ENCODE data around the gene PLD5. TPM values are rescaled to one million over a fixed set of nuclear protein-coding genes. Genes with fewer than 3 reads are reported as not detected.

Gene PLD5
- total RNA-seq, result 0.27 TPM

DNA sequence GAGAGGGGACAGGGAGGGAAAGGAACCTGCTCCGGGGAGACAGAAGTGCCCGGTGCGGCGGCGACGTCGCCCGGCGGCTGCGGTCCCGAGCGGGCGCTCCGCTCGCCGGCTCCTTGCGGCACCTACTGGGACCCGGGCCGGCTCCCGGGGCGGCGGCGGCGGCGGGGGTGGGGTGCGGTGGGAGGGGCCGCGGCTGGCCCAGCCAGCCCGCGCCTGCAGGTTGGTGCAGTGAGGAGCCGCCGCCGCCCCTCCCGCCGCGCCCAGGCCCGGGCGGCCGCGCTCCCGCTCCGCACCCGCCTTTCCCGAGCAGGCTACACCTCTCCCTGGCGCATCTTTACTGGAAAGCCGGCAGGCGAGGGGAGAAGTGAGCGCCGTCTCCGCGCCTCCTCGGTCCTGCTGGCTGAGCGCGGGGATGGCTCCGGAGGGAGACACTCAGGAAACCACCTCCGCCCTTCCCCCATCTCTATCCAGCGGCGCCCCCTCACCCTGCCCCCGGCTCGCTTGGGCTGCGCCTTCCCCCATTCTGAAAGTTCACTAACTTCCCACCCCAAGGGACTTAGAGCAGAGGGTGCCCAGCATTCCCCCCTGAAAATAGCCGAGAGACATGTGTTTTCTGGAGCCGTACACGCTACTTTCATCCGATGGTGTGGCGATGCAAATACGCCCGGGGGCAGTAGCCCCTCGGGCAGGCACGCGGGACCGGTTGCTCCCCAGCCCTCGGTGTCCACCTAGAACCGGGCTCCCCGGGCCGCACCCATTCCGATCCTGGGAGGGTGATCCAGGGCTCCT, at the start of gene PLD5:
PLD5 (minus strand) TSS at position 127 of the 789 bp plus-strand sequence.
- intact Hi-C loops (cut with DNase I), result no loop called here
- peak; percentile 45 for ATAC-seq
- DNase-seq (ENCODE audit: low spot score), result no peak

DNA sequence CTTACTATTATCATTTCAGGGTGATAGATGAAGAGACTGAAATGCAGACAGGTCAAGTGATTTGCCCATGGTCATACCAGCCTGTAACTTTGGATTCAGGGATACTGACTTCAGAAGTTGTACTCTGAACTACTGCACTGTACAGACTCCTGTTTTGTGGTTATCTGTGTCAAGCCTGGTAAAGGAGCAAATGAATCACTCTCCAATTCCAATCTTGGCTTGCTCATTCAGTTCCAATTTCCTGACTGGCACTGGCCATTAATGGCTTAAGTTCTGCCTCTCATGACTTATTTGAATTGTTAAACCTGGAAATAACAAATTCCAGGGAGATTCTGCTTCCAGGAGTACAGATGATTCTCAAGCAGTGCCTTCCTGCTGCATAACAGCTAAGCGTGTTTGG, 45.4 kb upstream of the PLD5 start:
- no peak for ATAC-seq
- intact Hi-C loops (cut with DNase I), result no loop called here
- DNase-seq (ENCODE audit: low spot score), result no peak

DNA sequence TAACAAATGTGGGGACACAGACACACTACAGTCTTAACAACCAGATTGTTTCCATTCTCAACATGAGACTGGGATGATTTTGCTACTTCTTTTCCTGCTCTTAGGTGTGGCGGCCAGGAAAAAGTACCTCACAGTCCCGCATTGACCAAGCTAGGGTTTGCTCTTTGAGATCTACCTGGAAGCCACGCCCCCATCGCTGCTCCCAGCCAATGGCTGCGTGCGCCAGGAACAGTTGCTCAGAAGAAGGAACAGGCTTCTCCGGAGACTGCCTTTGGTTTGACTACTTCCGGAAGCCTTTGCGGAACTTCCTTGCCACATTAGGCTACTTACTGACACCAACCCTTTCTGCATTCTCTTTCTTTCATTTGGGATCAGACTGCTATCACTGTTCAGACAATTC, 44.2 kb upstream of the PLD5 start:
- DNase-seq (ENCODE audit: low spot score) (no peak), ATAC-seq (no peak)
- intact Hi-C loops (cut with DNase I), result no loop called here

- ATAC-seq (no peak), DNase-seq (ENCODE audit: low spot score) (no peak)
- intact Hi-C loops (cut with DNase I), result no loop called here
Measured at GRCh38 chr1:242567596-242567995, 43.1 kb upstream of the PLD5 start.

GRCh38 chr1:242556759-242557158, 32.3 kb upstream of the PLD5 start:
- DNase-seq (ENCODE audit: low spot score) (no peak), ATAC-seq (no peak)
- intact Hi-C loops (cut with DNase I), result no loop called here

GRCh38 chr1:242556276-242556675, 31.8 kb upstream of the PLD5 start:
- ATAC-seq, result no peak
- intact Hi-C loops (cut with DNase I), result no loop called here
- no peak for DNase-seq (ENCODE audit: low spot score)

DNA sequence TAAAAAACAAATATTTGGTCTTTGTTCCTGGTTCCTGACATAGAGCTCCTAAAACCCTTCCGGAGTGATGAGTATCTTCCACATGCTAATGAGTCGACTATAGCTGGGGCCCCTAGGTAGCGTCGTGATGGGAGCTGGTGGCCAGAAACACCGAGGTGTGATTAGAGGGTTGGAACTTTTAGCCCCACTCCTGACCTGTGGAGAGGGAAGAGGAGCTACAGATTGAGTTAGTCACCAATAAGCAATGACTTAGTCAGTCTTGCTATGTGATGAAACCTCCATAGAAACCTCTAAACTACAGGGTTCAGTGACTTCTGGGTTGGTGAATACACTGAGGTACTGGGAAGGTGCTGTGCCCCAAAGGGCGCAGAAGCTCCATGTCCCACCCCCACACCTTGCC, 30.1 kb upstream of the PLD5 start:
- no peak for ATAC-seq
- DNase-seq (ENCODE audit: low spot score), result no peak

GRCh38 chr1:242546849-242547729, 22.6 kb upstream of the PLD5 start:
- DNase-seq (ENCODE audit: low spot score), result no peak
- intact Hi-C loops (cut with DNase I), result no loop called here

More for the DNA sequence above, 30.1 kb upstream of the PLD5 start:
- intact Hi-C loops (cut with DNase I), result no loop called here

DNA sequence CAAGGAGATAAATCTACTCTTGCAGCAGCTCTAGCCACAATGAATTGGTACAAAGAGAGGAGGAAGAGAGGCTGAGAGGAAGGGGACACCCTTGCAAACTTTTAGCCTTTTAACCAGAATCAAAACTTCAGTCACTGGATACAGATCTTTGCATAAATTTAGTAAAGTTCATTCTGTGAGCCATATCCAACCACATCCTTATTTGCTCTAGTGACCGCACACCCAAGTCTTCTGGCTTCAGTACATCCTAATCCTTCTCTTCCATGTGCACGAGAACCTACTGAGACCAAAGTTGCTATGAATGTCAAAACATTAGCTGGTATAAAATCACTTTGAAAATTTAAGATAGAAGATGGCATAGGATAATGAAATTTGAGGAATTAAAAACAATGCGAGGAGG, 21.9 kb upstream of the PLD5 start:
- ATAC-seq (no peak), DNase-seq (ENCODE audit: low spot score) (no peak)
- intact Hi-C loops (cut with DNase I), result no loop called here

More at GRCh38 chr1:242546849-242547729, 22.6 kb upstream of the PLD5 start:
- no peak for ATAC-seq

DNA sequence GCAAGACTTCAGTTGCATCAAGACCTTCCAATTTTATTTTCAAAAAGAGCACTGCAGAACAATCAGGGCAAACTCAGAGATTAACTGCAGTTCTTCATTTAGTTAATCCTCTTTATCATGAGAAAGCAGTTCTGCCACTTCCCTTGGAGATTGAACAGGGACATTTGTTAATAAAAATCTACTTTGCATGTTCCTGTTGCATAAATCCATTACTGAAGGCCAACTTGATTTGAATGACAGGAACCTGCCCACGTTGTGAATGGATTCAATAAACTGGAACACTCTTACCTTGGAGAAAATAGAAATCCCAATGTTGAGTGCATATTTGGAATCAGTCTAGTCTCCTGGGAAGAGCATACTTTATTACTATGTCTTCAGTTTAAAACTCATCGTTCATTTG, 19.6 kb upstream of the PLD5 start:
- intact Hi-C loops (cut with DNase I), result no loop called here

GRCh38 chr1:242542271-242542670, 17.8 kb upstream of the PLD5 start:
- no peak for DNase-seq (ENCODE audit: low spot score)
- ATAC-seq, result no peak
- intact Hi-C loops (cut with DNase I), result no loop called here

More for the DNA sequence above, 19.6 kb upstream of the PLD5 start:
- DNase-seq (ENCODE audit: low spot score), result no peak
- ATAC-seq, result no peak

- no peak for ATAC-seq
- DNase-seq (ENCODE audit: low spot score), result no peak
- intact Hi-C loops (cut with DNase I), result no loop called here
Measured at GRCh38 chr1:242535986-242536385, 11.5 kb upstream of the PLD5 start.

GRCh38 chr1:242534753-242535152, 10.3 kb upstream of the PLD5 start:
- DNase-seq (ENCODE audit: low spot score) (no peak), ATAC-seq (no peak)
- intact Hi-C loops (cut with DNase I), result no loop called here

DNA sequence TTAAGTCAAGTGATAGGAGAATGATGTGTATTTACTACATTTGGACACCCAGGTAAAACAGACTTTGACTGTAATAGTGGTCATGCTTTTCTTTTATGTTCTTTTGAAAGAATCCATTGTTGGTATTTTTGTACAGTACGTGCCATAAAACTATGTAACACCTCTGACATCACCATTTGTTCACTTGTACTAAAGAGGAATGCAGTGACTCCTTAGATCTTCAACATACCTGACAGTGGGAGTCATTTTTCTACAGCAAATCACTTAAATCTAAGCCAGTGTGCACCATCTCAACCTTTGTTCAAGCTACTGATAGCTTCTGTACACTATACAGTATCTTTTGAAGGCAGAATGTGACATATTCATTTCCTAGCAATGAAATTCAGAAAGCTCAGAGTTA, 6.3 kb upstream of the PLD5 start:
- intact Hi-C loops (cut with DNase I), result no loop called here
- ATAC-seq (no peak), DNase-seq (ENCODE audit: low spot score) (no peak)

DNA sequence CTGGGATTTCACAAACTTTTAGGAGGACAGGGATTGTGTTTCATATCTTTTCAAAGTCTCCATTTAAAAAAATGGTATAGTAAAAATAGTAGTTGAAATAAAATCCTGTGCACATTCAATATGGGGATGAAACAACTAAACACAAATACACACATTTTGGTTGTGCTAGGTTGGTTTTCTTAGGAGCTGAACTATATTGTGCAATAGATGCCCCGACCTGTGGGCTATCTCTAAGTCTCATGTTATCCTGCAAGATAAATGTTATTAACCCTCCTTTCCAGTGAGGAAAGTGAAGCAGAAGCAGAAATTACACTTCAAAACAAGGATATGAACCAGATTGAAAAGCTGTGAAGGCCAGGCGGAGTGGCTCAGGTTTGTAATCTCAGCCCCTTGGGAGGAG, 1.3 kb upstream of the PLD5 start:
- intact Hi-C loops (cut with DNase I), result no loop called here
- no peak for ATAC-seq

GRCh38 chr1:242525360-242525722, 844 bp upstream of the PLD5 start:
- no peak for ATAC-seq
- DNase-seq (ENCODE audit: low spot score), result no peak
- intact Hi-C loops (cut with DNase I), result no loop called here

More for the DNA sequence above, 1.3 kb upstream of the PLD5 start:
- no peak for DNase-seq (ENCODE audit: low spot score)

GRCh38 chr1:242523719-242524570, 552 bp downstream of the PLD5 start:
- ATAC-seq, result peak; percentile 53
- intact Hi-C loops (cut with DNase I), result no loop called here

DNA sequence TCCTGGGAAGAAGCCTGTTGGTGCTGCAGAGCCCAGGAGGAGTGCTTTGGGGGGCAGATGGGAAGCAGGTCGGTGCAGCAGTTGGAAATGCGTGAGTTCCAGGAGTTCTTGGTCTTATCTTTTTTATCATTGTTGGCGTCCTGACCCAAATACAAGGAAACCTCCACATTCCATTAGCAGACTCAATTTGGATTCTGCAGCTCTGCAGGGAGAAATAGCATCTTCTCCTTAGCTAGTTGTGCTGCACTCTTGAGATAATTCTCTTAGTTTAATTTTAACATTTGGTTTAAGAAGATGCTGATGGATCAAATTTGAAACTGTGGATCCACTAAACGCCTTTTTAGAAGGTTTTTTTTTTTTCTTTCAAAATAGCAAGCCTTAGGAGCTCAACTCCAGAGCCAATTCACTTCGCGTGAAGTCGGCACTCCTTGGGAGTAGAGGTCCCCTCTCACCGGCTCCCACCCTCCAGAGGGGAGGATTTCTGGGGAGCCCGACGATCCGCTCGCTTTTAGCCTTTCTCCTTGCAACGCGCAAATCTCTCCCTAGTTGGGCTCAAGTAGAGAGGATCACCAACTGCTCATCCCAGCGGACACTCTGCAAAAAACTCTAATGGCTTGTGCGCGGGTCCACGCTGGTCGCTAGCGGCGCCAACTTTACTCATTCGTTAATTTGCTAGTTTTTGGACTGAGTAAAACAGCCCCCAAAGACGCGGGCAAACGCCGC, 1.3 kb downstream of the PLD5 start:
- DNase-seq (ENCODE audit: low spot score) (no peak), ATAC-seq (no peak)
- intact Hi-C loops (cut with DNase I), result no loop called here

More at GRCh38 chr1:242523719-242524570, 552 bp downstream of the PLD5 start:
- DNase-seq (ENCODE audit: low spot score), result no peak
